ENCODE data around the gene RPL7A.

Gene RPL7A

DNA sequence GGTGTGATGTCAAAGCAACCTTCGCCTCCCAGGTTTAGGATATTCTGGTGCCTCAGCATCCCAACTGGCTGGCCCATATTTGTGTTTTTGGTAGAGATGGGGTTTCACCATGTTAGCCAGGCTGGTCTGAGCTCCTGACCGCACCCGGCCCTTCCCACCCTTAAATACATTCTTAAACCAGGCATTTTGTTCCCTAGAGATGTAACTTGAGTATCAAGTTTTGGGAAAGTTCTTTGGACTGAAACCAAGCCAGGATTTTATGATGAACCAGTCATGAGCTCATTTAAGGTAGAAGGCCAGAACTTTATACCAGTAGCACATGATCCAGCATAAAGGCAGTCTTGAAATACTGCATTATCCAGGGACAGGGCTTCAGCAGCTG is 3.5 kb downstream of the RPL7A start:
- Histone ChIP-seq H3K27ac (ENCODE audit: low read depth, low read length) (no peak overlapping the region; the same call in 1 of the 2 replicates), H3K27me3 (ENCODE audit: insufficient read depth, low read length) (no peaks in the 10 kb centered on the region), H3K9ac (ENCODE audit: low read depth, low read length) (no peak overlapping the region), H3K4me3 (ENCODE audit: low read length) (no peak overlapping the region), H3K36me3 (ENCODE audit: insufficient read depth, low read length) (peaks cover 55% of the 10 kb centered on the region), H3K9me3 (ENCODE audit: insufficient read depth, low read depth, low read length) (no peaks in the 10 kb centered on the region), H3K4me1 (ENCODE audit: insufficient read depth, low read length) (peaks cover 3% of the 10 kb centered on the region)
- WGBS = 90% methylated on average over 3 of the region's 3 CpGs

DNA sequence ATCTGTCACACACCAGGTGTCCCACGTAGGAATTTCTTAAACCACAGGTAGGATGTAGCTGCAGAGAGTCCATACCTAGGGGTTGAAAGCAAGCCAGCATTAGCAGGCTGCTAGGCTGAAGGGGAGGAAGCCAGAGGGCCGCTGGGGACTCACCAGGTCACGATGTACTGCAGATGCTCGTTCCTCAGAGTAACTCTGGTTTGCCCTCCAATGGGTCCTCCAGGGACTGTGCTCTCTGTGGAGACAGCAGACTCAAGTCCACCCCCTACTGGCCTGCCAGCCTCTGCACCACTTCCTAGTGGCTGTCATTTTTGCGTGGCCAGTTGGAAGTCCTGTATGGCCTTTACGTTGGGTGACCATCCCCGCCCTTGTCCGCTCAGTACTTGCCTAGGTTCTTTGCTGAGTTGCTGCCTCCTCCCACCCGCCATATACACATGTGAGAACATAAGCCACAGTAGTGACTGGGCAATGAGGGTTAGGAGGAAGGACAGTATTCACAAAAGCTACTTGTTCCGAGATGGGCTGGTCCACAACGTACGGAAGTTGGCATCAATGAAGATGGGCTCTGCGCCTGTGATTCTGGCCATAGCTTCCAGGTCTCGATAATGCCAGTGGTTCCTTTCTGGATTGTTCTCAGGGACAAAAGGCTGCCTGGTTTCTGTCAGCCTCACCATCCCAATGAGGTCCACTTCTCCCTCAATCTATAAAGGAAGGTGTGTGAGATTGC is 4.1 kb downstream of the RPL7A start:
- H3K9ac ChIP-seq (ENCODE audit: low read depth, low read length) = no peak overlapping the region
- no peak overlapping the region for H3K4me3 ChIP-seq (ENCODE audit: low read length)
- 0 out of 2 replicates have a peak, but pooled peaks cover under 1% of the 10 kb centered on the region for H3K4me1 ChIP-seq (ENCODE audit: insufficient read depth, low read length)
- no peaks in the 10 kb centered on the region for H3K9me3 ChIP-seq (ENCODE audit: insufficient read depth, low read depth, low read length)
- H3K36me3 ChIP-seq (ENCODE audit: insufficient read depth, low read length) = peaks cover 55% of the 10 kb centered on the region
- 81% methylated on average over 14 of the region's 14 CpGs for WGBS
- H3K27ac ChIP-seq (ENCODE audit: low read depth, low read length) = peak overlapping the region; percentile 1; the same call in 1 of the 2 replicates
- H3K27me3 ChIP-seq (ENCODE audit: insufficient read depth, low read length) = no peaks in the 10 kb centered on the region

DNA sequence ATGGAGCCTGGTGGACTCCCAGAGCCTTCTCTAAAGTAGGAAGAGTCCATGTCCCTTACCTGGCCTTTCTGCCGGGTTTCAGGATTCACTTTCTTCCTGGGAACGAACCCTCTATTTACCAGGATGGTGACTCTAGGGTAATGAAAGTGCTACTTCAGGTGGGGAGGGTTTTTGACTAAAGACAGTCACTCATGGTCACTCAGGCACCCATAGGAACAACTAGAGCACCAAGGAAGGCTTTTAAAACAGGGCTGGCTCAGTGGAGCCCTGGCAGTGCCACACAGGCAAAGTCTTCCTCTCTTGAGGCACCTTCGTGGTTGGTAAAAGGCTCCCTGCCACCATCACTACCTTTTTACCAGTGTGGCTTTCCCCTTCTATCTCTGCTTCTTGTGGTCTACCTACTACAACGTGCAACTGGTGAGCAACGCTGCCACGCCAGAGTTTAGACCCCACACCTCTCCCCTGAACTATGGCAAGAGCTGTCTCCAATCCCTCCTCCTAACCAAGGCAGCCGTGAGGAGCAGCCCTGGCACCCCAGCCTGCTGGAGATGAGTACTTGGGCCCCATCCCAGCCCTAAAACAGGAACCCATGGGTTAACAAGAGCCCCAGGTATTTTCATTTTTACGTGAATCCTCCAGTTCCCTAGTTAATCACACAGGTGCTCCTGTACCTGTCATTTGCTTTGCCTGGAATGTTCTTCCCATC is 4.8 kb downstream of the RPL7A start:
- peaks cover 59% of the 10 kb centered on the region for H3K36me3 ChIP-seq (ENCODE audit: insufficient read depth, low read length)
- H3K27ac ChIP-seq (ENCODE audit: low read depth, low read length) = peak overlapping the region; percentile 1; the same call in 1 of the 2 replicates
- no peaks in the 10 kb centered on the region for H3K9me3 ChIP-seq (ENCODE audit: insufficient read depth, low read depth, low read length)
- no peak overlapping the region for H3K9ac ChIP-seq (ENCODE audit: low read depth, low read length)
- peaks cover 7% of the 10 kb centered on the region for H3K4me1 ChIP-seq (ENCODE audit: insufficient read depth, low read length)
- 92% methylated on average over 8 of the region's 8 CpGs for WGBS
- no peak overlapping the region for H3K4me3 ChIP-seq (ENCODE audit: low read length)
- no peaks in the 10 kb centered on the region for H3K27me3 ChIP-seq (ENCODE audit: insufficient read depth, low read length)

DNA sequence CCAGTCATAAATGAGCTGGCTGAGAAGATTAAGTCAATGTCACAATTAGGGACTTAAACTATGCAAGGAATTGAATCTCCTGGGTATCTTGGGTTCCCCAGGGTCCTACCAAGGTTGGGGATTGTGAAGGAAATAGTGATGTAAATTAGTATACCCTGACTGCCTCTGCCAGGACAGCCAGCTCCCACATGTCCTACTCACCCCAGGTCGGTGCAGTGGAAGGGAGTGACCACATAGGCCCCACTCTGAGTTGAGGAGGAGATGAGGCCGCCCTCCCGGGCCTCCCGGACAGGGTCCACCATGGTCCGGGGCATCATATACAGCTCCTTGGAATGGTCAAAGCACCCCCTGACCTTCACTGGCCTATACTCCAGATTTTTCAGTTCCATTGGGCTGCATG is 5.5 kb downstream of the RPL7A start:
- no peaks in the 10 kb centered on the region for H3K9me3 ChIP-seq (ENCODE audit: insufficient read depth, low read depth, low read length)
- 96% methylated on average over 5 of the region's 5 CpGs for WGBS
- H3K36me3 ChIP-seq (ENCODE audit: insufficient read depth, low read length) = peaks cover 66% of the 10 kb centered on the region
- H3K27ac ChIP-seq (ENCODE audit: low read depth, low read length) = no peak overlapping the region
- no peak overlapping the region for H3K4me3 ChIP-seq (ENCODE audit: low read length)
- peaks cover 7% of the 10 kb centered on the region for H3K4me1 ChIP-seq (ENCODE audit: insufficient read depth, low read length)
- no peaks in the 10 kb centered on the region for H3K27me3 ChIP-seq (ENCODE audit: insufficient read depth, low read length)
- H3K9ac ChIP-seq (ENCODE audit: low read depth, low read length) = no peak overlapping the region

DNA sequence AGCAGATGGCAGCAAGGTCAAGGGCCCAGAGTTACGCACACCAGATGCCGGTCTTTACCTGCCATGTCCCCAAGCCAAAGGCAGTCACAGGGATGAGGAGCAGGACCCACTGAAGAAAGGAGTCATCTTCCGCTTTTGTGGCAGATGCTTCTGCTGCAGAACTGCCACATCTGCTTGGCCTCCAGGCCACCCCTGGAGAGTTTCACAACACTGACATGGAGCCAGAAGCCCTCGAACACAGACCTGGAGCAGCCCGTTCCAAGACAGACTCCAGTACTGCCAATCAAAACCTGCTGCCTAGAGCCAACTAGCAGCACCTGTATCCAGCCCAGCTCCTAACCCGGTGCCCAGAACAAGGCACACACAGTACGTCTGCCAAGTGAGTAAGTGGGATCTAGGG is 6.7 kb downstream of the RPL7A start:
- WGBS = 94% methylated on average over 7 of the region's 7 CpGs
- Histone ChIP-seq H3K27me3 (ENCODE audit: insufficient read depth, low read length) (no peaks in the 10 kb centered on the region), H3K4me3 (ENCODE audit: low read length) (peak overlapping the region; percentile 97; the same call in 1 of the 2 replicates), H3K9me3 (ENCODE audit: insufficient read depth, low read depth, low read length) (no peaks in the 10 kb centered on the region), H3K9ac (ENCODE audit: low read depth, low read length) (0 out of 2 replicates have a peak overlapping the region, but pooled peaks have one; percentile 1), H3K4me1 (ENCODE audit: insufficient read depth, low read length) (peaks cover 7% of the 10 kb centered on the region), H3K36me3 (ENCODE audit: insufficient read depth, low read length) (peaks cover 59% of the 10 kb centered on the region), H3K27ac (ENCODE audit: low read depth, low read length) (no peak overlapping the region)

DNA sequence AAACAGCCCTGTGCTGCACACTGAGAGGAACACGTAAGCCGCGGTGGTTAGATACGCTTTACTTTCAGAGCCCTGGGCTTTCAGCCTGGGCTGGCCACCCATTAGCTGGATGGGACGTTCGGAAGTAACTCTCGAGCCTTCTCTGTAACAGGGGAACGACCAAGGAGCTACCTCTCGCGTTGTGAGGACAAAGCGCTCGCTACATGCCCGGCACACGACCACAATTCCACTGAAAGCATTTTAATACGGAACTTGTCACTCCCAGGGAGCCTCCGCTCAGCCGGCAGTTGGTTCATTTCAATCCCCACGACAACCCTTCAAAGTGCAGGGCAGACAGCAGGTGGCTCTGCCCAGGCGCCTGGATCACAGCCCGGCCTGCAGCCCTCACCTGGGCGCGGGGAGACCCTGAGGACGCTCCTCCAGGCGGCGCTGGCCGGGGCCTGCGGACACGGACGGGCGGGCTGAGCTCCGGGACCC is 7.9 kb downstream of the RPL7A start:
- Histone ChIP-seq H3K4me1 (ENCODE audit: insufficient read depth, low read length) (peaks cover 7% of the 10 kb centered on the region), H3K27ac (ENCODE audit: low read depth, low read length) (peak overlapping the region; percentile 51), H3K9me3 (ENCODE audit: insufficient read depth, low read depth, low read length) (no peaks in the 10 kb centered on the region), H3K27me3 (ENCODE audit: insufficient read depth, low read length) (no peaks in the 10 kb centered on the region), H3K36me3 (ENCODE audit: insufficient read depth, low read length) (peaks cover 58% of the 10 kb centered on the region), H3K4me3 (ENCODE audit: low read length) (peak overlapping the region; percentile 97), H3K9ac (ENCODE audit: low read depth, low read length) (peak overlapping the region; percentile 95)
- 1% methylated on average over 30 of the region's 31 CpGs for WGBS

DNA sequence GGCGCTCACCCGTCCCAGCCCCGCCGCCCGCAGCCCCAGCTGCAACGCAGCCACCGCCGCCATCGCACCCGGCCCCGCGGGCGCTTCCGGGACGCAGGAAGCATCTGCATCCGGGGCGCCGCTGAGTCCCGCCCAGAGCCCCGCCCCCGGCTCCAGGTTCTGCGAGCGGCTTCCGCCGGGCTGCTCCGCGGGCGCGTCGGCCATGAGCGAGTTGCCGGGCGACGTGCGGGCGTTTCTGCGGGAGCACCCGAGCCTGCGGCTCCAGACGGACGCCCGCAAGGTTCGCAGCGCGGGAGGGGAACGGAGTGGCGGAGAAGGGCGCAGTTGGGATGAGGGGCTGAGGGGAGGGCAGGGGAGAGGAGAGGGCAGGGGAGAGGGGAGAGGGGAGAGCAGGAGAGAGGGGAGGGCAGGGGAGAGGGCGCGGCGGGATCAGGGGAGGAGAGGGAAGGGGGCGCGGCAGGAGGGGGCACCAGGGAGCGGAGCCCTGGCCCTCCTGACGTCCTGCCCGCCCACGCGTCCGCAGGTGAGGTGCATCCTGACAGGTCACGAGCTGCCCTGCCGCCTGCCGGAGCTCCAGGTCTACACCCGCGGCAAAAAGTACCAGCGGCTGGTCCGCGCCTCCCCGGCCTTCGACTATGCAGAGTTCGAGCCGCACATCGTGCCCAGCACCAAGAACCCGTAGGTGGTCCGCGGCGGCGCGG is 8.5 kb downstream of the RPL7A start, which contains the start of the genes SURF1 and SURF2:
TSS of gene SURF1 (minus strand) at position 97 of the 701 bp plus-strand sequence. CDS start at position 63, 34 bp downstream.
TSS of gene SURF2 (plus strand) at position 160 of the 701 bp plus-strand sequence. CDS start at position 203, 43 bp downstream.
- WGBS = under 1% methylated on average over 78 of the region's 78 CpGs

DNA sequence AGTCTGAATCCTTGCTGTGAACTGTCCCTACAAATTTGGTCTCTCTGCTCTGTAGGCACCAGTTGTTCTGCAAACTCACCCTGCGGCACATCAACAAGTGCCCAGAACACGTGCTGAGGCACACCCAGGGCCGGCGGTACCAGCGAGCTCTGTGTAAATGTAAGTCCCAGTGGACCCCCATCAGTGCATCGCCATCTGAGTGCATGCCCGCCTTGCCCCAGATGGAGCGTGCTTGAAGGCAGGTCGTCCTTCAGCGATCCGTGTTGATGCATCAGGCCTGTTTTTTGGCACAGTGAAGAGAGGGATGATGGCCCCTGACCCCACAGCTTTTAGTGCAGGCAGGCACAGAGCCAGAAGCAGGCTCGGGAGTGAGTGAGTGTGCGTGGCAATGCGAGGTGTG is 9.6 kb downstream of the RPL7A start:
- peak overlapping the region; percentile 71; the same call in 1 of the 2 replicates for H3K9ac ChIP-seq (ENCODE audit: low read depth, low read length)
- peak overlapping the region; percentile 97 for H3K4me3 ChIP-seq (ENCODE audit: low read length)
- WGBS = 95% methylated on average over 14 of the region's 14 CpGs
- H3K36me3 ChIP-seq (ENCODE audit: insufficient read depth, low read length) = peaks cover 59% of the 10 kb centered on the region
- H3K27ac ChIP-seq (ENCODE audit: low read depth, low read length) = no peak overlapping the region
- no peaks in the 10 kb centered on the region for H3K9me3 ChIP-seq (ENCODE audit: insufficient read depth, low read depth, low read length)
- peaks cover 7% of the 10 kb centered on the region for H3K4me1 ChIP-seq (ENCODE audit: insufficient read depth, low read length)
- no peaks in the 10 kb centered on the region for H3K27me3 ChIP-seq (ENCODE audit: insufficient read depth, low read length)

More for the DNA sequence above, 8.5 kb downstream of the RPL7A start, which contains the start of the genes SURF1 and SURF2:
- Histone ChIP-seq H3K9ac (ENCODE audit: low read depth, low read length) (peak within 1 kb of the TSS; percentile 95), H3K27ac (ENCODE audit: low read depth, low read length) (peak within 1 kb of the TSS; percentile 62), H3K4me3 (ENCODE audit: low read length) (peak within 1 kb of the TSS; percentile 97), H3K36me3 (ENCODE audit: insufficient read depth, low read length) (peaks cover 58% of the 10 kb centered on the region), H3K4me1 (ENCODE audit: insufficient read depth, low read length) (peaks cover 7% of the 10 kb centered on the region), H3K9me3 (ENCODE audit: insufficient read depth, low read depth, low read length) (no peaks in the 10 kb centered on the region), H3K27me3 (ENCODE audit: insufficient read depth, low read length) (no peaks in the 10 kb centered on the region)

DNA sequence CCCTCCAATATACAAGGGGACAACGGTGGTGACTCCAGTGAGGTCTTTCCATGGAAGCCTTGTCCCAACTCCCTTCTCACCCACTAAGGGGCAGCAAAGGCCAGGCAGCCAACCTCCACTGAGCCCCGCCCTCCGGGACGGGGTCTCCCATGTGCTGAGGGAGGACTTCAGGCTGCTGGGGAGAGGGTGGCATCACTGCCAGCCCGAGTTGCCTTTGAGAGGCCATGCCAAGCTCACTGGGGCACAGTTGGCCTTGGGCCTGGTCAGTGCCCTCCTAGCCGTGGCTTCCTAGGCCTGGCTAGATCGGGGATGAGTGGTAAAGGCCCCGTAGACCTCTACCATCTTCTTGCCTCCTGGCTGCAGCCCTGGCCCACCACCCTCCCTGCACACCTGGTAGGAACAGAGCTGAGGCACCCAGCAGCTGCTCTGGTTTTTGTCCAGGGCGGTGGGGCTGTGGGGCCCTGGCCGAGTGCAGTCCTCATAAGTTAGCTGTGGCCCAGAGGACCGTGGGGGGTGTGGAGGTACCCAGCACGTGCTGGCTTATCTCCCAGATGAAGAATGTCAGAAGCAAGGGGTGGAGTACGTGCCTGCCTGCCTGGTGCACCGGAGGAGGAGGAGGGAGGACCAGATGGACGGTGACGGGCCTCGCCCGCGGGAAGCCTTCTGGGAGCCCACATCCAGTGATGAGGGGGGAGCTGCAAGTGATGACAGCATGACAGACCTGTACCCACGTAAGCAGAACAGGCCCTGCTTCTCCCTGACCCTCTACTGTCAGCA is 11.6 kb downstream of the RPL7A start:
- peaks cover 62% of the 10 kb centered on the region for H3K36me3 ChIP-seq (ENCODE audit: insufficient read depth, low read length)
- H3K9ac ChIP-seq (ENCODE audit: low read depth, low read length) = no peak overlapping the region
- no peak overlapping the region for H3K27ac ChIP-seq (ENCODE audit: low read depth, low read length)
- no peaks in the 10 kb centered on the region for H3K27me3 ChIP-seq (ENCODE audit: insufficient read depth, low read length)
- H3K4me1 ChIP-seq (ENCODE audit: insufficient read depth, low read length) = peaks cover 7% of the 10 kb centered on the region
- no peak overlapping the region for H3K4me3 ChIP-seq (ENCODE audit: low read length)
- WGBS = 87% methylated on average over 20 of the region's 20 CpGs
- H3K9me3 ChIP-seq (ENCODE audit: insufficient read depth, low read depth, low read length) = no peaks in the 10 kb centered on the region
